Measurements from ENCODE around the gene USP3. TPM values are rescaled to one million over a fixed set of nuclear protein-coding genes. Genes with fewer than 3 reads are reported as not detected.

USP3 gene
- total and polyA plus RNA-seq, 9 of the 15 experiments (the other 6 are each of a cell fraction or from before 2014, with no cell fraction given), result 17.3 to 54.3 (median 34.8) TPM

DNA sequence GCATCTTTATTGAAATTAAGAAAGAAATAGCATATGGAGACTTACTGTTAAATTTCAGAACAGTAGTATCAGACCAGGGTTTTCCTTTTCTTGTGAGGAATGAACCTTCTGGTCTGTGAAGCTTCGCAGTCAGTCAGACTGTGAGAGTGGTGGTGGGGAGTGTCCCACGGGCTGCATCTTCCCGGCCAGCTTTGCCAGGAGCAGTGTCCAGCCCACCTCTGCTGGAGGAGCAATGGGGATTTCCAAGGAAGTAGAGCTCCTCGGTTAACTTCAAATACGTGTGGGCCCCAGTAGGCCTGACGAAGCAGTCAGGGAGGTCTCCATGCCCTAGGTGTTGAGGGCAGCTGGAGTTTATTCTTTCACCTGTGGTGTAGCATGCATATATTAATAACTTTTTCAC is 51.9 kb downstream of the USP3 start:
- H3K9me3 ChIP-seq (replicated peaks; ENCODE audit: control insufficient read depth, insufficient read depth, low read depth, low read length), result no peaks in the 10 kb centered on the region
- no peak overlapping the region for H3K4me3 ChIP-seq
- H3K79me2 ChIP-seq (ENCODE audit: control insufficient read depth, insufficient read depth, low read length), result peaks cover 5% of the 10 kb centered on the region; the same call in 1 of the 3 replicates
- ChIA-PET POLR2A (interaction anchor here (0.9 kb wide), 1 partner anchor 9 kb away, joined by 7 read pairs; no protein-coding TSS in a partner anchor), CTCF (ENCODE audit: low intra/inter-chr PET ratio) (no interaction called here)
- no peak overlapping the region for H2AFZ ChIP-seq (ENCODE audit: low read depth, low read length)
- H4K20me1 ChIP-seq (replicated peaks; ENCODE audit: control insufficient read depth, insufficient read depth, low read length), result no peaks in the 10 kb centered on the region
- no peaks in the 10 kb centered on the region for H3K9me1 ChIP-seq (ENCODE audit: control insufficient read depth, insufficient read depth, low read length)
- no TSS peak for BruUV-seq (replicated peaks)
- 92% methylated on average over 6 of the region's 6 CpGs for WGBS (ENCODE audit: insufficient coverage, low coverage, missing lambda C conversion rate)
- H3K4me1 ChIP-seq (replicated peaks in 1 of 2; ENCODE audit: control insufficient read depth in 2 of 2, insufficient read depth in 2 of 2, low read length in 2 of 2), result no peaks in the 10 kb centered on the region
- H3K36me3 ChIP-seq (ENCODE audit: control insufficient read depth, insufficient read depth, low read length), result peaks cover 58% of the 10 kb centered on the region; the same call in 2 of the 3 replicates
- 0 out of 4 replicates have a peak overlapping the region, but pooled peaks of 1 of the 2 experiments have one; percentile 42 for H3K9ac ChIP-seq (ENCODE audit: insufficient read depth in 1 of 2, low read depth in 2 of 2, low read length in 2 of 2)
- no peaks in the 10 kb centered on the region for H3K27me3 ChIP-seq (ENCODE audit: control insufficient read depth in 2 of 2, insufficient read depth in 2 of 2, low read length in 2 of 2)
- no peak overlapping the region for H3K4me2 ChIP-seq (ENCODE audit: insufficient read depth, low read length)
- TF ChIP-seq ZBTB34 (CRISPR knock-in tag; IDR thresholded peaks at IDR 0.05), result no peak
- TF ChIP-seq ZNF764 (CRISPR knock-in tag; IDR thresholded peaks at IDR 0.05; ENCODE audit: low read depth), result no peak
- no peak for TF ChIP-seq TBL1XR1 (IDR thresholded peaks at IDR 0.05; ENCODE audit: low read length in 2 of 2)
- TF ChIP-seq ZNF431 (CRISPR knock-in tag; IDR thresholded peaks at IDR 0.05), result no peak
- TF ChIP-seq ZSCAN32 (CRISPR knock-in tag; IDR thresholded peaks at IDR 0.05), result no peak
- no peak for TF ChIP-seq LARP7 (IDR thresholded peaks at IDR 0.05)
- ATAC-seq (no peak), FAIRE-seq (no peak), DNase-seq (ENCODE audit: extremely low read depth in 1 of 4, low spot score in 3 of 4) (no peak)
- no peak overlapping the region for H3K27ac ChIP-seq (ENCODE audit: extremely low read depth, low read depth, low read length)
- intact Hi-C loops (cut with micrococcal nuclease), result loop anchor here (5.0 kb wide), 1 partner anchor 49 kb away; no protein-coding TSS in a partner anchor
- in situ Hi-C loops (cut with MboI), result no loop called here

Measured in K562 (cell line).